ENCODE results near the gene KRT83. TPM values are rescaled to one million over a fixed set of nuclear protein-coding genes. Genes with fewer than 3 reads are reported as not detected.

KRT83 gene
- total and polyA plus RNA-seq, 2 donors (not counting 1 experiment from before 2014, with no cell fraction given), result not detected

DNA sequence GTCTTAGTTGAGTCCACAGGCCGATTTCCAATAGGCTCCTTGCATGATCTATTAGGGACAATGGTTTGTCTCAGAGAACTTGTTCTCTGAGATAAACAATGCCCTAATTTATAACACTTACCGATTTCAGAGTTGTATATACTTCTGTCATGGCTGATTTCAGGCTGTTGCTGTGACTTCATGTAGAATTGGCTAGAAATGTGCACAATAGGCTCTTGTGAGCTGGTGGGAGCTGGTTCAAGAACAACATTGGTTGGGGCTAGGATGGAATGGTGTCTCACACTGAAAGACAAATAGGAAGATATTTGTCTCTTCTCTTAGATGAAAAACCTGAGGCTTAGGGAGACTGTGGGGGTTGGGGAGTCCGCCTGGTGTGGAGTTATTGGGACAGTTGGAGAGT is 53.5 kb downstream of the KRT83 start:
- Histone ChIP-seq H2AFZ (ENCODE audit: low read length) (no peak overlapping the region), H3K27ac (ENCODE audit: insufficient read depth, low read length) (no peak overlapping the region), H3K79me2 (ENCODE audit: control insufficient read depth, insufficient read depth, low read length) (no peaks in the 10 kb centered on the region), H3K36me3 (ENCODE audit: control insufficient read depth, insufficient read depth, low read length) (no peaks in the 10 kb centered on the region), H3K9ac (ENCODE audit: insufficient read depth, low read length) (no peak overlapping the region), H4K20me1 (ENCODE audit: control insufficient read depth, extremely low read depth, insufficient read depth, low read length) (no peaks in the 10 kb centered on the region), H3K4me3 (replicated peaks in 1 of 4; ENCODE audit: control extremely low read depth in 1 of 4, insufficient read depth in 1 of 4, low read depth in 3 of 4, low read length in 4 of 4) (no peak overlapping the region), H3K9me3 (ENCODE audit: control insufficient read depth, insufficient read depth, low read depth, low read length) (no peaks in the 10 kb centered on the region), H3K4me2 (ENCODE audit: extremely low read depth, insufficient read depth, low read length) (no peak overlapping the region), H3K27me3 (ENCODE audit: control insufficient read depth, insufficient read depth, low read length) (peaks cover 4% of the 10 kb centered on the region), H3K4me1 (ENCODE audit: control insufficient read depth, extremely low read depth, insufficient read depth, low read length) (no peaks in the 10 kb centered on the region)
- TF ChIP-seq CTCF (conservative IDR thresholded peaks at IDR 0.05 in 1 of 2, IDR thresholded peaks at IDR 0.05 in 1 of 2; ENCODE audit: low read depth in 1 of 2, low read length in 2 of 2) (no peak), EZH2 (IDR thresholded peaks at IDR 0.05; ENCODE audit: low read length, missing control alignments) (no peak)
- no peak for DNase-seq (ENCODE audit: low read depth in 2 of 2)

DNA sequence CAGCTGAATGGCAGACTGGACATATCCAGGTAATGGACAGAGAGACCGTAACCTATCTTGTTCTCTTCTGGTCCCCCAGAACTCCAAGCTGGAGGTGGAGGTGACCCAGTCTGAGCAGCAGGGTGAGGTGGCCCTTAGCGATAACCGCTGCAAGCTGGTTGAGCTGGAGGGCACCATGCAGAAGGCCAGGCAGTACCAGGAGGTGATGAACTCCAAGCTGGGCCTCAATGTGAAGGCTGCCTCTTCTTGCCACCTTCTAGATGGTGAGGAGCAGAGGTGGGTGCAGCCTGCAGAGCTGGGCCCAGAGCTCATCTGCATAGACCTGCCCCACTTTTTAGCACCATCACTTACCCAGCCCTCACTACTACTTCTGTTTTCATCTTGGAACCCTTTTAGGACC is 53.9 kb downstream of the KRT83 start:
- H3K79me2 ChIP-seq (ENCODE audit: control insufficient read depth, insufficient read depth, low read length), result no peaks in the 10 kb centered on the region
- no peak overlapping the region for H3K27ac ChIP-seq (ENCODE audit: insufficient read depth, low read length)
- TF ChIP-seq CTCF (conservative IDR thresholded peaks at IDR 0.05 in 1 of 2, IDR thresholded peaks at IDR 0.05 in 1 of 2; ENCODE audit: low read depth in 1 of 2, low read length in 2 of 2) (no peak), EZH2 (IDR thresholded peaks at IDR 0.05; ENCODE audit: low read length, missing control alignments) (no peak)
- peaks cover 4% of the 10 kb centered on the region for H3K27me3 ChIP-seq (ENCODE audit: control insufficient read depth, insufficient read depth, low read length)
- no peaks in the 10 kb centered on the region for H3K36me3 ChIP-seq (ENCODE audit: control insufficient read depth, insufficient read depth, low read length)
- H3K4me1 ChIP-seq (ENCODE audit: control insufficient read depth, extremely low read depth, insufficient read depth, low read length), result no peaks in the 10 kb centered on the region
- no peak for DNase-seq (ENCODE audit: low read depth in 2 of 2)
- no peak overlapping the region for H2AFZ ChIP-seq (ENCODE audit: low read length)
- no peak overlapping the region for H3K4me2 ChIP-seq (ENCODE audit: extremely low read depth, insufficient read depth, low read length)
- no peak overlapping the region for H3K4me3 ChIP-seq (replicated peaks in 1 of 4; ENCODE audit: control extremely low read depth in 1 of 4, insufficient read depth in 1 of 4, low read depth in 3 of 4, low read length in 4 of 4)
- H4K20me1 ChIP-seq (ENCODE audit: control insufficient read depth, extremely low read depth, insufficient read depth, low read length), result no peaks in the 10 kb centered on the region
- no peaks in the 10 kb centered on the region for H3K9me3 ChIP-seq (ENCODE audit: control insufficient read depth, insufficient read depth, low read depth, low read length)
- H3K9ac ChIP-seq (ENCODE audit: insufficient read depth, low read length), result no peak overlapping the region

GRCh38 chr12:52266514-52266913 is 54.7 kb downstream of the KRT83 start:
- Histone ChIP-seq H3K9me3 (ENCODE audit: control insufficient read depth, insufficient read depth, low read depth, low read length) (no peaks in the 10 kb centered on the region), H3K36me3 (ENCODE audit: control insufficient read depth, insufficient read depth, low read length) (no peaks in the 10 kb centered on the region), H3K4me3 (replicated peaks in 1 of 4; ENCODE audit: control extremely low read depth in 1 of 4, insufficient read depth in 1 of 4, low read depth in 3 of 4, low read length in 4 of 4) (no peak overlapping the region), H3K9ac (ENCODE audit: insufficient read depth, low read length) (no peak overlapping the region), H2AFZ (ENCODE audit: low read length) (no peak overlapping the region), H4K20me1 (ENCODE audit: control insufficient read depth, extremely low read depth, insufficient read depth, low read length) (no peaks in the 10 kb centered on the region), H3K4me1 (ENCODE audit: control insufficient read depth, extremely low read depth, insufficient read depth, low read length) (no peaks in the 10 kb centered on the region), H3K79me2 (ENCODE audit: control insufficient read depth, insufficient read depth, low read length) (no peaks in the 10 kb centered on the region), H3K27ac (ENCODE audit: insufficient read depth, low read length) (no peak overlapping the region), H3K4me2 (ENCODE audit: extremely low read depth, insufficient read depth, low read length) (no peak overlapping the region), H3K27me3 (ENCODE audit: control insufficient read depth, insufficient read depth, low read length) (peaks cover 8% of the 10 kb centered on the region)
- DNase-seq (ENCODE audit: low read depth in 2 of 2), result no peak
- TF ChIP-seq EZH2 (IDR thresholded peaks at IDR 0.05; ENCODE audit: low read length, missing control alignments) (no peak), CTCF (conservative IDR thresholded peaks at IDR 0.05 in 1 of 2, IDR thresholded peaks at IDR 0.05 in 1 of 2; ENCODE audit: low read depth in 1 of 2, low read length in 2 of 2) (no peak)

Measured in fibroblast of lung (primary cell).